Mesenchymal stem cell (in vitro differentiated cells and primary cell): ENCODE data around the gene EML4.

Source experiments
- DNase-seq: peaks from one replicate; pipeline ENCODE4 v3.0.0-alpha.2; 2013
- H2AFZ ChIP-seq: one replicate; pipeline ENCODE4 v1.6.1; 2013; ENCODE audit warnings: low read depth, mild to moderate bottlenecking, control low read depth, inconsistent platforms, low read length, moderate library complexity
- H2AK5ac ChIP-seq: 2 replicates; pipeline ENCODE4 v1.6.1; 2013; ENCODE audit warnings: low read length, moderate library complexity, mild to moderate bottlenecking, inconsistent platforms; ENCODE audit not compliant: severe bottlenecking
- H2BK120ac ChIP-seq: one replicate; pipeline ENCODE4 v1.6.1; 2013; ENCODE audit warnings: low read depth, mild to moderate bottlenecking, inconsistent platforms, low read length, moderate library complexity
- H2BK12ac ChIP-seq, 2 experiments: one replicate each; pipeline ENCODE4 v1.6.1; 2013; ENCODE audit warnings: inconsistent platforms in 2 of 2, low read length in 2 of 2, mild to moderate bottlenecking in 2 of 2, moderate library complexity in 2 of 2, control low read depth in 1 of 2
- H2BK15ac ChIP-seq: one replicate; pipeline ENCODE4 v1.6.1; 2013; ENCODE audit warnings: mild to moderate bottlenecking, low read depth, inconsistent platforms; ENCODE audit not compliant: poor library complexity, severe bottlenecking
- H2BK5ac ChIP-seq: 2 replicates; pipeline ENCODE4 v1.6.1; 2013; ENCODE audit warnings: low read depth, mild to moderate bottlenecking, low read length, control low read depth, inconsistent platforms; ENCODE audit not compliant: poor library complexity, severe bottlenecking
- H3K14ac ChIP-seq, 2 experiments: one replicate each; pipeline ENCODE4 v1.6.1; 2013; ENCODE audit warnings: inconsistent platforms in 2 of 2, low read length in 2 of 2, control low read depth in 1 of 2, mild to moderate bottlenecking in 1 of 2, moderate library complexity in 1 of 2
- H3K18ac ChIP-seq, 2 experiments: one replicate each; pipeline ENCODE4 v1.6.1; 2013; ENCODE audit warnings: inconsistent platforms in 2 of 2, low read length in 2 of 2, control low read depth in 1 of 2, low read depth in 1 of 2, mild to moderate bottlenecking in 1 of 2
- H3K23ac ChIP-seq, 2 experiments: one replicate each; pipeline ENCODE4 v1.6.1; 2013; ENCODE audit warnings: inconsistent platforms in 2 of 2, low read length in 2 of 2, mild to moderate bottlenecking in 2 of 2, moderate library complexity in 2 of 2, control low read depth in 1 of 2
- H3K27ac ChIP-seq: 2 replicates; pipeline ENCODE4 v1.5.1; 2013; ENCODE audit warnings: mild to moderate bottlenecking, moderate library complexity, low read length, control low read depth, inconsistent platforms; ENCODE audit not compliant: poor library complexity, severe bottlenecking
- H3K27me3 ChIP-seq, 2 experiments: 2 replicates each; pipeline versions ENCODE4 v1.6.1 to v1.7.0; 2013; ENCODE audit warnings: low read length in 2 of 2, mild to moderate bottlenecking in 2 of 2, moderate library complexity in 2 of 2, control low read depth in 1 of 2, inconsistent platforms in 1 of 2; ENCODE audit not compliant: control insufficient read depth in 1 of 2, insufficient read depth in 1 of 2
- H3K36me3 ChIP-seq, 2 experiments: 2 replicates each; pipeline versions ENCODE4 v1.6.1 to v1.7.0; 2013; ENCODE audit warnings: low read length in 2 of 2, control low read depth in 1 of 2, inconsistent platforms in 1 of 2, low read depth in 1 of 2, mild to moderate bottlenecking in 1 of 2; ENCODE audit not compliant: insufficient read depth in 2 of 2, control insufficient read depth in 1 of 2
- H3K4ac ChIP-seq, 2 experiments: one replicate each; pipeline ENCODE4 v1.6.1; 2013; ENCODE audit warnings: inconsistent platforms in 2 of 2, low read length in 2 of 2, mild to moderate bottlenecking in 2 of 2, moderate library complexity in 2 of 2, control low read depth in 1 of 2, low read depth in 1 of 2
- H3K4me1 ChIP-seq: 2 replicates; pipeline ENCODE4 v1.6.1; 2013; ENCODE audit warnings: low read depth, low read length, control low read depth; ENCODE audit not compliant: control insufficient read depth, insufficient read depth
- H3K4me2 ChIP-seq: 2 replicates; pipeline ENCODE4 v1.6.1; 2013; ENCODE audit warnings: low read length, mild to moderate bottlenecking, inconsistent platforms; ENCODE audit not compliant: poor library complexity, severe bottlenecking
- H3K4me3 ChIP-seq, 2 experiments: 2 replicates each; pipeline versions ENCODE4 v1.5.1 to v1.7.0; 2013; ENCODE audit warnings: low read length in 2 of 2, mild to moderate bottlenecking in 2 of 2, control low read depth in 1 of 2, low read depth in 1 of 2; ENCODE audit not compliant: insufficient read depth in 1 of 2
- H3K79me1 ChIP-seq: replicated peaks from 2 replicates; pipeline ENCODE4 v1.6.1; 2013; ENCODE audit warnings: mild to moderate bottlenecking, control low read depth, low read length, inconsistent platforms; ENCODE audit not compliant: poor library complexity, severe bottlenecking
- H3K9ac ChIP-seq: 2 replicates; pipeline ENCODE4 v1.7.0; 2013; ENCODE audit warnings: mild to moderate bottlenecking, low read length, moderate library complexity
- H3K9me3 ChIP-seq: 2 replicates; pipeline ENCODE4 v1.7.0; 2013; ENCODE audit warnings: mild to moderate bottlenecking, low read length; ENCODE audit not compliant: control insufficient read depth
- H4K8ac ChIP-seq: one replicate; pipeline ENCODE4 v1.6.1; 2013; ENCODE audit warnings: inconsistent platforms, mild to moderate bottlenecking, low read length, moderate library complexity
- H4K91ac ChIP-seq: one replicate; pipeline ENCODE4 v1.6.1; 2013; ENCODE audit warnings: mild to moderate bottlenecking, low read length, inconsistent platforms
- WGBS: methylation state at CpG from one replicate; pipeline ENCODE4 v1.1.7; 2013; ENCODE audit warnings: mixed read lengths; 5-methylcytosine and 5-hydroxymethylcytosine counted together

EML4 gene

GRCh38 chr2:42303252-42303651 is 134.1 kb downstream of the EML4 start:
- no peak overlapping the region for H2BK12ac ChIP-seq
- no peak overlapping the region for H3K4me3 ChIP-seq
- no peak overlapping the region for H3K18ac ChIP-seq
- H3K27ac ChIP-seq: no peak overlapping the region
- H2BK120ac ChIP-seq: no peak overlapping the region
- H2BK5ac ChIP-seq: no peak overlapping the region
- no peak overlapping the region for H2AFZ ChIP-seq
- H2AK5ac ChIP-seq: no peak overlapping the region
- H4K8ac ChIP-seq: no peak overlapping the region
- peaks cover 12 to 66% of the 10 kb centered on the region in 2 experiments for H3K36me3 ChIP-seq
- H3K9me3 ChIP-seq: no peaks in the 10 kb centered on the region
- H3K9ac ChIP-seq: no peak overlapping the region
- no peaks in the 10 kb centered on the region for H3K79me1 ChIP-seq
- no peak for DNase-seq
- H3K4me2 ChIP-seq: no peak overlapping the region
- H3K23ac ChIP-seq: no peak overlapping the region
- no peak overlapping the region for H3K14ac ChIP-seq
- no peak overlapping the region for H3K4ac ChIP-seq
- no peak overlapping the region for H4K91ac ChIP-seq
- no peaks in the 10 kb centered on the region for H3K4me1 ChIP-seq
- 86% methylated on average over 3 of the region's 3 CpGs for WGBS
- H2BK15ac ChIP-seq: no peak overlapping the region
- H3K27me3 ChIP-seq: no peaks in the 10 kb centered on the region

- DNase-seq: no peak
- no peaks in the 10 kb centered on the region for H3K79me1 ChIP-seq
- H2BK15ac ChIP-seq: no peak overlapping the region
- H3K27me3 ChIP-seq: no peaks in the 10 kb centered on the region
- no peak overlapping the region for H3K18ac ChIP-seq
- no peak overlapping the region for H4K91ac ChIP-seq
- H2BK120ac ChIP-seq: no peak overlapping the region
- no peaks in the 10 kb centered on the region for H3K9me3 ChIP-seq
- no peaks in the 10 kb centered on the region for H3K4me1 ChIP-seq
- H2AK5ac ChIP-seq: no peak overlapping the region
- H2BK5ac ChIP-seq: no peak overlapping the region
- 100% methylated on average over 2 of the region's 2 CpGs for WGBS
- no peak overlapping the region for H2BK12ac ChIP-seq
- H3K36me3 ChIP-seq: peaks cover 12 to 67% of the 10 kb centered on the region in 2 experiments
- H4K8ac ChIP-seq: no peak overlapping the region
- H3K23ac ChIP-seq: no peak overlapping the region
- no peak overlapping the region for H3K4me2 ChIP-seq
- H3K4me3 ChIP-seq: no peak overlapping the region
- no peak overlapping the region for H3K4ac ChIP-seq
- no peak overlapping the region for H3K14ac ChIP-seq
- no peak overlapping the region for H3K9ac ChIP-seq
- no peak overlapping the region for H3K27ac ChIP-seq
- H2AFZ ChIP-seq: no peak overlapping the region
These were observed 135.0 kb downstream of the EML4 start for GRCh38 chr2:42304059-42304713.

GRCh38 chr2:42307180-42307579 is 138.0 kb downstream of the EML4 start:
- Histone ChIP-seq H2BK15ac (no peak overlapping the region), H2AK5ac (no peak overlapping the region), H2BK12ac (no peak overlapping the region), H2AFZ (no peak overlapping the region), H3K9ac (no peak overlapping the region), H3K4me2 (no peak overlapping the region), H3K27me3 (no peaks in the 10 kb centered on the region), H3K9me3 (no peaks in the 10 kb centered on the region), H3K14ac (no peak overlapping the region), H2BK5ac (no peak overlapping the region), H4K91ac (no peak overlapping the region), H3K4ac (no peak overlapping the region), H3K18ac (no peak overlapping the region), H3K4me1 (peaks cover 4% of the 10 kb centered on the region), H3K36me3 (peaks cover 12 to 51% of the 10 kb centered on the region in 2 experiments), H2BK120ac (no peak overlapping the region), H3K79me1 (no peaks in the 10 kb centered on the region), H3K23ac (no peak overlapping the region), H3K27ac (no peak overlapping the region), H3K4me3 (no peak overlapping the region), H4K8ac (no peak overlapping the region)
- no peak for DNase-seq

- Histone ChIP-seq H3K4me2 (no peak overlapping the region), H3K14ac (no peak overlapping the region), H2BK5ac (no peak overlapping the region), H2BK15ac (no peak overlapping the region), H2BK12ac (no peak overlapping the region), H3K27me3 (no peaks in the 10 kb centered on the region), H4K8ac (no peak overlapping the region), H2AFZ (no peak overlapping the region), H3K23ac (no peak overlapping the region), H3K4ac (no peak overlapping the region), H3K4me1 (peaks cover 4% of the 10 kb centered on the region), H3K4me3 (no peak overlapping the region), H3K27ac (no peak overlapping the region), H4K91ac (no peak overlapping the region), H3K9ac (no peak overlapping the region), H3K36me3 (peaks cover 7 to 40% of the 10 kb centered on the region in 2 experiments), H2BK120ac (no peak overlapping the region), H3K9me3 (no peaks in the 10 kb centered on the region), H3K18ac (no peak overlapping the region), H3K79me1 (no peaks in the 10 kb centered on the region), H2AK5ac (no peak overlapping the region)
- WGBS: 100% methylated on average over 1 of the region's 2 CpGs
- DNase-seq: no peak
These were observed 140.2 kb downstream of the EML4 start for GRCh38 chr2:42309366-42309765.
